Esophagus muscularis mucosa (tissue), 4 donors: ENCODE measurements around the gene GDF7. TPM values are rescaled to one million over a fixed set of nuclear protein-coding genes. Genes with fewer than 3 reads are reported as not detected.

Experiments used
- DNase-seq: peaks from one replicate; pipeline ENCODE4 v3.0.0-alpha.2; 2017; ENCODE audit errors: extremely low spot score
- H3K27ac ChIP-seq, 4 donors: fragments of 200-600 bp; sonication (generic); replicated peaks in 1 of 4; 1 replicate in 3 of 4; 2 replicates in 1 of 4; pipeline ENCODE4 v1.5.1; 2016 to 2019; ENCODE audit warnings: mild to moderate bottlenecking in 1 of 4
- H3K27me3 ChIP-seq, 4 donors: fragments of 200-600 bp; sonication (generic); one replicate each; pipeline versions ENCODE4 v1.5.1 to v1.6.0; 2016 to 2019
- H3K36me3 ChIP-seq, 4 donors: fragments of 200-600 bp; sonication (generic); one replicate each; pipeline ENCODE4 v1.5.1; 2016 to 2019
- H3K4me1 ChIP-seq, 4 donors: fragments of 200-600 bp; sonication (generic); one replicate each; pipeline ENCODE4 v1.5.1; 2016 to 2019
- H3K4me3 ChIP-seq, 4 donors: fragments of 200-600 bp; sonication (generic); 1 replicate in 2 of 4; 2 replicates in 2 of 4; pipeline ENCODE4 v1.5.1; 2016 to 2019; ENCODE audit warnings: mild to moderate bottlenecking in 4 of 4, moderate library complexity in 1 of 4
- H3K9me3 ChIP-seq, 4 donors: fragments of 200-600 bp; sonication (generic); 1 replicate in 3 of 4; 2 replicates in 1 of 4; pipeline ENCODE4 v1.5.1; 2016 to 2019
- CTCF ChIP-seq, 3 experiments: fragments of 200-600 bp in 2 of 3; fragments of 450-650 bp in 1 of 3; sonication (generic) in 2 of 3; IDR thresholded peaks; one replicate each; pipeline ENCODE4 v1.5.1; 2017 to 2019; ENCODE audit warnings: antibody characterized with exemption in 3 of 3, mild to moderate bottlenecking in 2 of 3, moderate library complexity in 1 of 3
- EP300 ChIP-seq: sonication (generic); formaldehyde crosslinking; IDR thresholded peaks from one replicate; pipeline ENCODE4 v1.6.1; 2017; ENCODE audit warnings: antibody characterized with exemption
- POLR2A ChIP-seq: fragments of 450-650 bp; IDR thresholded peaks from one replicate; pipeline ENCODE4 v1.6.1; 2017; ENCODE audit warnings: antibody characterized with exemption, moderate library complexity, mild to moderate bottlenecking, low read depth
- POLR2AphosphoS5 ChIP-seq, 2 donors: sonication (generic); formaldehyde crosslinking; IDR thresholded peaks; one replicate each; pipeline ENCODE4 v1.6.1; 2017; ENCODE audit warnings: antibody characterized with exemption in 2 of 2
- WGBS: methylation state at CpG from one replicate; pipeline ENCODE4 v1.1.5; 2018; 5-methylcytosine and 5-hydroxymethylcytosine counted together
- intact Hi-C: fragments of 100-400 bp; cut with DNase I; formaldehyde crosslinking; loops from one replicate; pipeline ENCODE4 v1.15.1; 2023
- total RNA-seq, 4 donors: library from RNA; depleted of rRNA; stranded (reverse); fragments of >200 nt; gene quantifications; one replicate each; pipeline versions ENCODE4 v1.1.0 to v1.2.1, GENCODE V29; 2016

Gene GDF7
- total RNA-seq, 4 donors from 2014 or later, result 2.7 to 10.4 (median 7.4) TPM

GRCh38 chr2:20622731-20623130 lies 44.2 kb upstream of the GDF7 start:
- TF ChIP-seq POLR2A (no peak), EP300 (no peak), POLR2AphosphoS5 (IDR thresholded peaks at IDR 0.05) (no peak), CTCF (IDR thresholded peaks at IDR 0.05) (no peak)

GRCh38 chr2:20623241-20623640 lies 43.7 kb upstream of the GDF7 start:
- DNase-seq, result no peak

More at GRCh38 chr2:20622731-20623130, 44.2 kb upstream of the GDF7 start:
- Histone ChIP-seq H3K27me3 (no peaks in the 10 kb centered on the region), H3K27ac (peak overlapping the region; percentile 96 to 99 (median 96)), H3K4me3 (no peak overlapping the region), H3K4me1 (peaks cover 71 to 90% (median 79%) of the 10 kb centered on the region in 4 donors), H3K9me3 (no peaks in the 10 kb centered on the region), H3K36me3 (peaks cover 33 to 64% (median 47%) of the 10 kb centered on the region in 4 donors)
- WGBS, result 70% methylated on average over 10 of the region's 10 CpGs
- no peak for DNase-seq
- intact Hi-C loops, result no loop called here

GRCh38 chr2:20623741-20624155 lies 43.2 kb upstream of the GDF7 start:
- H3K9me3 ChIP-seq, result no peaks in the 10 kb centered on the region
- intact Hi-C loops, result no loop called here
- peaks cover 33 to 64% (median 47%) of the 10 kb centered on the region in 4 donors for H3K36me3 ChIP-seq
- WGBS, result 80% methylated on average over 1 of the region's 7 CpGs
- no peaks in the 10 kb centered on the region for H3K27me3 ChIP-seq
- H3K4me3 ChIP-seq, result no peak overlapping the region
- no peak for TF ChIP-seq CTCF (IDR thresholded peaks at IDR 0.05)
- TF ChIP-seq POLR2A, result no peak
- TF ChIP-seq EP300, result no peak
- TF ChIP-seq POLR2AphosphoS5 (IDR thresholded peaks at IDR 0.05), result no peak
- H3K4me1 ChIP-seq, result peaks cover 70 to 89% (median 75%) of the 10 kb centered on the region in 4 donors
- no peak for DNase-seq
- peak overlapping the region; percentile 14 to 99 (median 96) for H3K27ac ChIP-seq

More at GRCh38 chr2:20623241-20623640, 43.7 kb upstream of the GDF7 start:
- peak overlapping the region; percentile 96 to 99 (median 96) for H3K27ac ChIP-seq
- TF ChIP-seq POLR2A (no peak), POLR2AphosphoS5 (IDR thresholded peaks at IDR 0.05) (no peak), EP300 (no peak), CTCF (IDR thresholded peaks at IDR 0.05) (no peak)
- H3K36me3 ChIP-seq, result peaks cover 33 to 64% (median 47%) of the 10 kb centered on the region in 4 donors
- H3K4me3 ChIP-seq, result no peak overlapping the region
- H3K27me3 ChIP-seq, result no peaks in the 10 kb centered on the region
- WGBS, result 88% methylated on average over 10 of the region's 10 CpGs
- peaks cover 71 to 89% (median 78%) of the 10 kb centered on the region in 4 donors for H3K4me1 ChIP-seq
- intact Hi-C loops, result no loop called here
- no peaks in the 10 kb centered on the region for H3K9me3 ChIP-seq

GRCh38 chr2:20624156-20624883 lies 42.6 kb upstream of the GDF7 start:
- Histone ChIP-seq H3K4me3 (no peak overlapping the region), H3K9me3 (no peaks in the 10 kb centered on the region), H3K4me1 (peaks cover 70 to 89% (median 72%) of the 10 kb centered on the region in 4 donors), H3K27ac (peak overlapping the region; percentile 51 to 99 (median 96)), H3K27me3 (no peaks in the 10 kb centered on the region), H3K36me3 (peaks cover 33 to 64% (median 47%) of the 10 kb centered on the region in 4 donors)
- WGBS, result 80% methylated on average over 1 of the region's 20 CpGs
- TF ChIP-seq POLR2A (no peak), EP300 (no peak), CTCF (IDR thresholded peaks at IDR 0.05) (no peak), POLR2AphosphoS5 (IDR thresholded peaks at IDR 0.05) (no peak)
- intact Hi-C loops, result no loop called here
- no peak for DNase-seq
